Esophagus squamous epithelium (tissue), 5 donors: ENCODE data around the gene DDIT4L. TPM values are rescaled to one million over a fixed set of nuclear protein-coding genes. Genes with fewer than 3 reads are reported as not detected.
"Not testable (repeated sequence)": the region's sequence is repeated elsewhere in the genome, so short reads cannot be mapped to it uniquely, and the experiment has no call there.

Source experiments
- DNase-seq: peaks from one replicate; lab custom pipeline; 2025; lab: John Stamatoyannopoulos, UW
- H3K27ac ChIP-seq, 4 donors: fragments of 200-600 bp; sonication (generic); one replicate each; pipeline ENCODE4 v1.5.1; 2016 to 2019; ENCODE audit warnings: mild to moderate bottlenecking in 1 of 4
- H3K27me3 ChIP-seq, 4 donors: fragments of 200-600 bp; sonication (generic); 1 replicate in 3 of 4; 2 replicates in 1 of 4; pipeline versions ENCODE4 v1.5.1 to v1.6.0; 2017 to 2021; ENCODE audit warnings: antibody characterized with exemption in 1 of 4
- H3K36me3 ChIP-seq, 3 donors: fragments of 200-600 bp; sonication (generic); one replicate each; pipeline ENCODE4 v1.5.1; 2016 to 2019
- H3K4me1 ChIP-seq, 3 donors: fragments of 200-600 bp; sonication (generic); one replicate each; pipeline ENCODE4 v1.5.1; 2017 to 2019
- H3K4me3 ChIP-seq, 4 donors: fragments of 200-600 bp; sonication (generic); 1 replicate in 3 of 4; 2 replicates in 1 of 4; pipeline ENCODE4 v1.5.1; 2016 to 2019; ENCODE audit warnings: mild to moderate bottlenecking in 2 of 4, moderate library complexity in 1 of 4
- H3K9me3 ChIP-seq, 3 donors: fragments of 200-600 bp; sonication (generic); one replicate each; pipeline ENCODE4 v1.5.1; 2016 to 2019
- CTCF ChIP-seq, 6 experiments: fragments of 450-650 bp in 4 of 6; fragments of 200-600 bp in 2 of 6; sonication (generic) in 2 of 6; IDR thresholded peaks; one replicate each; pipeline ENCODE4 v1.5.1; 2016 to 2019; ENCODE audit warnings: antibody characterized with exemption in 6 of 6, mild to moderate bottlenecking in 4 of 6, moderate library complexity in 4 of 6
- POLR2A ChIP-seq, 4 donors: fragments of 450-650 bp; IDR thresholded peaks; one replicate each; pipeline ENCODE4 v1.6.1; 2017; ENCODE audit warnings: antibody characterized with exemption in 4 of 4, mild to moderate bottlenecking in 4 of 4, moderate library complexity in 3 of 4
- whole genome bisulfite sequencing, 2 donors: methylation state at CpG; one replicate each; pipeline ENCODE4 v1.1.5; 2018; 5-methylcytosine and 5-hydroxymethylcytosine counted together
- intact Hi-C: fragments of 100-400 bp; cut with DNase I; formaldehyde crosslinking; loops from one replicate; pipeline ENCODE4 v1.15.0; 2022
- total RNA-seq, 4 donors: library from RNA; depleted of rRNA; stranded (reverse); fragments of >200 nt; gene quantifications; one replicate each; pipeline ENCODE4 v1.1.0, GENCODE V29; 2016
- donor health status: DM: yes; HTN: yes; CAD: no.

The DDIT4L gene
- total RNA-seq, 4 donors from 2014 or later: 0.11 to 1.7 (median 0.30) TPM

- H3K27me3 ChIP-seq: no peaks in the 10 kb centered on the region
- no peaks in the 10 kb centered on the region for H3K9me3 ChIP-seq
- no peak for DNase-seq
- no peaks in the 10 kb centered on the region for H3K36me3 ChIP-seq
- intact Hi-C loops: no loop called here
- no peaks in the 10 kb centered on the region for H3K4me1 ChIP-seq
- WGBS, 2 donors: 48 to 52% methylated on average over 3 of the region's 3 CpGs
- no peak overlapping the region for H3K4me3 ChIP-seq
- no peak for TF ChIP-seq CTCF (IDR thresholded peaks at IDR 0.05)
- no peak for TF ChIP-seq POLR2A (IDR thresholded peaks at IDR 0.05)
- H3K27ac ChIP-seq: no peak overlapping the region
Measured at GRCh38 chr4:100208459-100208858, 18.2 kb upstream of the DDIT4L start.

GRCh38 chr4:100206850-100207249 lies 16.6 kb upstream of the DDIT4L start:
- Histone ChIP-seq H3K27ac (no peak overlapping the region), H3K27me3 (no peaks in the 10 kb centered on the region), H3K4me3 (no peak overlapping the region), H3K9me3 (no peaks in the 10 kb centered on the region), H3K36me3 (no peaks in the 10 kb centered on the region), H3K4me1 (no peaks in the 10 kb centered on the region)
- TF ChIP-seq CTCF (IDR thresholded peaks at IDR 0.05) (no peak), POLR2A (IDR thresholded peaks at IDR 0.05) (no peak)
- intact Hi-C loops: no loop called here
- DNase-seq: no peak

GRCh38 chr4:100198061-100198460 lies 7.8 kb upstream of the DDIT4L start:
- intact Hi-C loops: no loop called here
- TF ChIP-seq POLR2A (IDR thresholded peaks at IDR 0.05) (no peak), CTCF (IDR thresholded peaks at IDR 0.05) (no peak)
- no peaks in the 10 kb centered on the region for H3K27me3 ChIP-seq

GRCh38 chr4:100196388-100197071 lies 6.3 kb upstream of the DDIT4L start:
- DNase-seq: not testable (repeated sequence)

More at GRCh38 chr4:100198061-100198460, 7.8 kb upstream of the DDIT4L start:
- 90 to 93% methylated on average over 1 of the region's 1 CpG for WGBS, 2 donors
- no peak overlapping the region for H3K4me3 ChIP-seq
- H3K27ac ChIP-seq: no peak overlapping the region
- DNase-seq: no peak
- H3K36me3 ChIP-seq: no peaks in the 10 kb centered on the region
- no peaks in the 10 kb centered on the region for H3K9me3 ChIP-seq
- H3K4me1 ChIP-seq: no peaks in the 10 kb centered on the region

GRCh38 chr4:100190643-100191600 lies 654 bp upstream of the DDIT4L start:
- Histone ChIP-seq H3K4me1 (peaks cover 4 to 25% (median 12%) of the 10 kb centered on the region in 3 donors), H3K4me3 (peak overlapping the region; percentile 31 to 84 (median 58)), H3K9me3 (no peaks in the 10 kb centered on the region), H3K27ac (peak overlapping the region in 3 of 4 donors; percentile 17 to 65 (median 47)), H3K27me3 (peaks cover 0 to 32% (median 0%) of the 10 kb centered on the region in 4 donors), H3K36me3 (no peaks in the 10 kb centered on the region)
- intact Hi-C loops: no loop called here
- TF ChIP-seq POLR2A (IDR thresholded peaks at IDR 0.05) (no peak), CTCF (IDR thresholded peaks at IDR 0.05) (no peak)
- no peak for DNase-seq
- WGBS, 2 donors: 15 to 33% methylated on average over 26 to 30 of the region's 37 CpGs

More at GRCh38 chr4:100196388-100197071, 6.3 kb upstream of the DDIT4L start:
- H3K36me3 ChIP-seq, H3K27ac ChIP-seq, H3K4me1 ChIP-seq, intact Hi-C loops, H3K27me3 ChIP-seq, H3K4me3 ChIP-seq, H3K9me3 ChIP-seq: not testable (repeated sequence)
- 80 to 100% methylated on average over 1 to 3 of the region's 40 CpGs for WGBS, 2 donors
